GM21723 (cell line): ENCODE measurements around the gene CHPF2.

Experiments used
- ATAC-seq: cut with Tn5 transposase; IDR thresholded peaks from one replicate; pipeline ENCODE4 v1.9.1; 2021; ENCODE audit warnings: mild to moderate bottlenecking, moderate library complexity; ENCODE audit not compliant: unreplicated experiment

The CHPF2 gene

GRCh38 chr7:151260471-151260870 lies 28.2 kb downstream of the CHPF2 start:
- ATAC-seq, result no peak

GRCh38 chr7:151260883-151261282 lies 28.6 kb downstream of the CHPF2 start:
- ATAC-seq, result no peak

- no peak for ATAC-seq
Measured at GRCh38 chr7:151261529-151261928, 29.2 kb downstream of the CHPF2 start.

- no peak for ATAC-seq
Measured at GRCh38 chr7:151264615-151265014, 32.3 kb downstream of the CHPF2 start.

GRCh38 chr7:151265351-151265931 lies 33.2 kb downstream of the CHPF2 start:
- ATAC-seq, result no peak

GRCh38 chr7:151269511-151269910 lies 37.2 kb downstream of the CHPF2 start:
- ATAC-seq, result no peak

- ATAC-seq, result no peak
Measured at GRCh38 chr7:151271699-151272355, 39.5 kb downstream of the CHPF2 start.

- no peak for ATAC-seq
Measured at GRCh38 chr7:151272405-151272804, 40.1 kb downstream of the CHPF2 start.

- no peak for ATAC-seq
Measured at GRCh38 chr7:151272877-151273276, 40.6 kb downstream of the CHPF2 start.

- ATAC-seq, result no peak
Measured at GRCh38 chr7:151273651-151274390, 41.5 kb downstream of the CHPF2 start.

GRCh38 chr7:151274396-151274795 lies 42.1 kb downstream of the CHPF2 start:
- no peak for ATAC-seq

- ATAC-seq, result no peak
Measured at GRCh38 chr7:151274936-151275812, 42.9 kb downstream of the CHPF2 start.

- ATAC-seq, result no peak
Measured at GRCh38 chr7:151275813-151276577, 43.7 kb downstream of the CHPF2 start.

- ATAC-seq, result no peak
Measured at GRCh38 chr7:151276666-151277590, 44.6 kb downstream of the CHPF2 start.

GRCh38 chr7:151277631-151278030 lies 45.3 kb downstream of the CHPF2 start:
- no peak for ATAC-seq

GRCh38 chr7:151278949-151279348 lies 46.7 kb downstream of the CHPF2 start:
- ATAC-seq, result no peak

GRCh38 chr7:151279868-151280267 lies 47.6 kb downstream of the CHPF2 start:
- ATAC-seq, result no peak

- no peak for ATAC-seq
Measured at GRCh38 chr7:151280388-151281019, 48.2 kb downstream of the CHPF2 start.

GRCh38 chr7:151281686-151282085 lies 49.4 kb downstream of the CHPF2 start:
- ATAC-seq, result no peak
